Fibroblast of lung (primary cell): ENCODE data around the gene ZBTB4. TPM values are rescaled to one million over a fixed set of nuclear protein-coding genes. Genes with fewer than 3 reads are reported as not detected.

Experiments
- DNase-seq, 2 donors: peaks; one replicate each; pipeline versions ENCODE4 v3.0.0 to v3.0.0-alpha.2; 2010; ENCODE audit warnings: low read depth in 2 of 2
- H2AFZ ChIP-seq: 2 replicates; pipeline ENCODE4 v1.5.1; 2012; ENCODE audit warnings: low read length, control low read depth, inconsistent platforms
- H3K27ac ChIP-seq: 2 replicates; pipeline ENCODE4 v1.5.1; 2011; ENCODE audit warnings: low read length, control low read depth; ENCODE audit not compliant: insufficient read depth
- H3K27me3 ChIP-seq: 2 replicates; pipeline ENCODE4 v1.5.1; 2011; ENCODE audit warnings: mild to moderate bottlenecking, low read length; ENCODE audit not compliant: control insufficient read depth, insufficient read depth
- H3K36me3 ChIP-seq: 2 replicates; pipeline ENCODE4 v1.5.1; 2011; ENCODE audit warnings: low read length; ENCODE audit not compliant: control insufficient read depth, insufficient read depth
- H3K4me1 ChIP-seq: 2 replicates; pipeline ENCODE4 v1.5.1; 2011; ENCODE audit warnings: low read length; ENCODE audit not compliant: control insufficient read depth, insufficient read depth; ENCODE audit errors: extremely low read depth
- H3K4me2 ChIP-seq: 2 replicates; pipeline ENCODE4 v1.5.1; 2011; ENCODE audit warnings: low read length, control low read depth; ENCODE audit not compliant: insufficient read depth; ENCODE audit errors: extremely low read depth
- H3K4me3 ChIP-seq, 4 experiments: fragments of 200-600 bp in 1 of 4; sonication (generic) in 1 of 4; replicated peaks in 1 of 4; 2 replicates each; pipeline ENCODE4 v1.5.1; 2011 to 2016; ENCODE audit warnings: low read length in 4 of 4, low read depth in 3 of 4, mild to moderate bottlenecking in 3 of 4, control low read depth in 2 of 4, inconsistent platforms in 1 of 4, mixed read lengths in 1 of 4; ENCODE audit not compliant: insufficient read depth in 1 of 4; ENCODE audit errors: control extremely low read depth in 1 of 4
- H3K79me2 ChIP-seq: 2 replicates; pipeline ENCODE4 v1.5.1; 2012; ENCODE audit warnings: mild to moderate bottlenecking, low read length, inconsistent platforms; ENCODE audit not compliant: control insufficient read depth, insufficient read depth
- H3K9ac ChIP-seq: 2 replicates; pipeline ENCODE4 v1.5.1; 2011; ENCODE audit warnings: mild to moderate bottlenecking, low read length, control low read depth; ENCODE audit not compliant: insufficient read depth
- H3K9me3 ChIP-seq: 2 replicates; pipeline ENCODE4 v1.5.1; 2012; ENCODE audit warnings: low read depth, low read length; ENCODE audit not compliant: control insufficient read depth, insufficient read depth
- H4K20me1 ChIP-seq: 2 replicates; pipeline ENCODE4 v1.5.1; 2011; ENCODE audit warnings: low read length; ENCODE audit not compliant: control insufficient read depth, insufficient read depth; ENCODE audit errors: extremely low read depth
- CTCF ChIP-seq, 2 donors: IDR thresholded peaks in 1 of 2; conservative IDR thresholded peaks in 1 of 2; 1 replicate in 1 of 2; 2 replicates in 1 of 2; pipeline ENCODE4 v1.5.1; 2011 to 2012; ENCODE audit warnings: low read length in 2 of 2, control low read depth in 1 of 2, inconsistent platforms in 1 of 2, low read depth in 1 of 2, mild to moderate bottlenecking in 1 of 2
- EZH2 ChIP-seq: IDR thresholded peaks from 2 replicates; pipeline ENCODE4 v1.5.1; 2012; ENCODE audit warnings: low read length, control low read depth, mild to moderate bottlenecking; ENCODE audit errors: missing control alignments
- polyA plus RNA-seq, 2 donors: library from polyadenylated mRNA; depleted of rRNA in 1 of 2; stranded (reverse) in 1 of 2; unstranded in 1 of 2; fragments of >200 nt; gene quantifications; 2 replicates each; pipeline ENCODE4 v1.2.1, GENCODE V29; 2011 to 2012; ENCODE audit warnings: missing spikeins in 1 of 2
- total RNA-seq: library from RNA; depleted of rRNA; stranded (reverse); fragments of >200 nt; gene quantifications from 2 replicates; pipeline ENCODE4 v1.2.1, GENCODE V29; 2014

Gene ZBTB4
- total and polyA plus RNA-seq, 2 donors (not counting 1 experiment from before 2014, with no cell fraction given), result 21.3 to 29.9 TPM

GRCh38 chr17:7445619-7445968 is 33.8 kb downstream of the ZBTB4 start:
- H2AFZ ChIP-seq, result peak overlapping the region; percentile 20
- H3K4me3 ChIP-seq, result peak overlapping the region in 1 of 4 experiments; percentile 49
- no peak overlapping the region for H3K27ac ChIP-seq
- TF ChIP-seq CTCF (conservative IDR thresholded peaks at IDR 0.05 in 1 of 2, IDR thresholded peaks at IDR 0.05 in 1 of 2; ENCODE audit: low read depth in 1 of 2, low read length in 2 of 2) (no peak), EZH2 (no peak)
- DNase-seq, result no peak
- H3K4me1 ChIP-seq, result peaks cover 7% of the 10 kb centered on the region
- peak overlapping the region; percentile 59 for H3K4me2 ChIP-seq
- no peaks in the 10 kb centered on the region for H4K20me1 ChIP-seq
- no peaks in the 10 kb centered on the region for H3K36me3 ChIP-seq
- peaks cover 22% of the 10 kb centered on the region for H3K27me3 ChIP-seq
- H3K9ac ChIP-seq, result no peak overlapping the region
- no peaks in the 10 kb centered on the region for H3K9me3 ChIP-seq
- H3K79me2 ChIP-seq, result no peaks in the 10 kb centered on the region

- no peak within 1 kb of the TSS for H3K27ac ChIP-seq
- no peak within 1 kb of the TSS for H3K9ac ChIP-seq
- DNase-seq, result peak; percentile 20 to 52
Observed at GRCh38 chr17:7444682-7445618, 34.5 kb downstream of the ZBTB4 start, which contains the start of gene CHRNB1. Gene CHRNB1, plus strand, starts transcription at chr17:7445061. Its CDS starts 67 bp downstream, at chr17:7445128.

More at GRCh38 chr17:7444682-7445618, 34.5 kb downstream of the ZBTB4 start, which contains the start of gene CHRNB1:
- Histone ChIP-seq H3K9me3 (no peaks in the 10 kb centered on the region), H2AFZ (peak within 1 kb of the TSS; percentile 20), H3K36me3 (no peaks in the 10 kb centered on the region), H3K79me2 (no peaks in the 10 kb centered on the region), H3K4me1 (peaks cover 13% of the 10 kb centered on the region), H3K4me2 (peak within 1 kb of the TSS; percentile 59), H3K27me3 (peaks cover 27% of the 10 kb centered on the region), H3K4me3 (peak within 1 kb of the TSS; percentile 9 to 49 (median 21)), H4K20me1 (no peaks in the 10 kb centered on the region)
- TF ChIP-seq CTCF (conservative IDR thresholded peaks at IDR 0.05 in 1 of 2, IDR thresholded peaks at IDR 0.05 in 1 of 2; ENCODE audit: low read depth in 1 of 2, low read length in 2 of 2) (no peak), EZH2 (no peak)
